ENCODE measurements around the gene AP1M1. TPM values are rescaled to one million over a fixed set of nuclear protein-coding genes. Genes with fewer than 3 reads are reported as not detected.

The AP1M1 gene
- total and polyA plus RNA-seq, 2 of the 4 experiments (the other 2 are of a cell fraction) = 85.1 to 99.1 TPM

GRCh38 chr19:16295057-16295456, 97.3 kb downstream of the AP1M1 start (continued):
- TF ChIP-seq ELK1 (IDR thresholded peaks at IDR 0.05; ENCODE audit: borderline replicate concordance, low read depth, low read length) = no peak
- TF ChIP-seq CHD1 (IDR thresholded peaks at IDR 0.05; ENCODE audit: low read depth, low read length) = no peak
- TF ChIP-seq MXI1 (IDR thresholded peaks at IDR 0.05; ENCODE audit: borderline replicate concordance, low read depth, low read length) = no peak

Small RNAs within 50 kb of the gene (microRNA-seq; reads per million reads assigned to microRNA genes)
- not detected for gene RF00017 (ENCODE audit: insufficient read depth, insufficient read length)

Small RNAs within 50 kb of the gene (small RNA-seq; reads per million reads assigned to genes)
- 0 reads per million in 5 experiments for gene RF00017

Other genes with a start within 250 kb of the AP1M1 start
- not detected in 2 replicates for gene OR10H4, start 248.9 kb upstream of the AP1M1 start, total RNA-seq (2012; rRNA removed)
- gene OR10H4, start 248.9 kb upstream of the AP1M1 start, polyA plus RNA-seq (2012; rRNA removed) = not detected in 2 replicates
- 1,075 and 1,562 TPM in 2 replicates for gene TPM4, start 121.4 kb upstream of the AP1M1 start, total RNA-seq (2012; rRNA removed)
- 1,160 and 1,218 TPM in 2 replicates for gene TPM4, start 121.4 kb upstream of the AP1M1 start, polyA plus RNA-seq (2012; rRNA removed)
- gene RAB8A, start 86.0 kb upstream of the AP1M1 start, total RNA-seq (2012; rRNA removed) = 135 and 158 TPM in 2 replicates
- gene RAB8A, start 86.0 kb upstream of the AP1M1 start, polyA plus RNA-seq (2012; rRNA removed) = 61.8 and 64.5 TPM in 2 replicates
- not detected in 2 replicates for gene HSH2D, start 54.2 kb upstream of the AP1M1 start, total RNA-seq (2012; rRNA removed)
- not detected in 2 replicates for gene HSH2D, start 54.2 kb upstream of the AP1M1 start, polyA plus RNA-seq (2012; rRNA removed)
- not detected in 2 replicates for gene CIB3, start 24.4 kb upstream of the AP1M1 start, total RNA-seq (2012; rRNA removed)
- not detected in 2 replicates for gene CIB3, start 24.4 kb upstream of the AP1M1 start, polyA plus RNA-seq (2012; rRNA removed)
- 99.2 and 99.5 TPM in 2 replicates for gene FAM32A, start 12.5 kb upstream of the AP1M1 start, total RNA-seq (2012; rRNA removed)
- gene FAM32A, start 12.5 kb upstream of the AP1M1 start, polyA plus RNA-seq (2012; rRNA removed) = 127 and 130 TPM in 2 replicates
- 1.1 and 3.3 TPM in 2 replicates for gene KLF2, start 126.9 kb downstream of the AP1M1 start, total RNA-seq (2012; rRNA removed)
- gene KLF2, start 126.9 kb downstream of the AP1M1 start, polyA plus RNA-seq (2012; rRNA removed) = 34.4 and 38.9 TPM in 2 replicates

Measured in IMR-90 (cell line).